ENCODE data around the gene TCHP. TPM values are rescaled to one million over a fixed set of nuclear protein-coding genes. Genes with fewer than 3 reads are reported as not detected.
A peak's percentile ranks its signal among the peaks of the same experiment; 100 is the strongest.

TCHP gene
- total and polyA plus RNA-seq, 12 donors = 8.3 to 21.1 (median 10.6) TPM

- Histone ChIP-seq H3K9me3 (replicated peaks in 1 of 3) (no peaks in the 10 kb centered on the region), H3K4me1 (replicated peaks in 1 of 2) (peaks cover 11 to 30% of the 10 kb centered on the region in 2 donors), H3K27me3 (no peaks in the 10 kb centered on the region), H3K36me3 (replicated peaks in 1 of 2) (no peaks in the 10 kb centered on the region), H3K4me3 (peak within 1 kb of the TSS in 3 of 4 donors; percentile 60 to 92 (median 83)), H3K27ac (peak within 1 kb of the TSS in 3 of 5 donors; percentile 63 to 89 (median 71))
- WGBS, 4 donors = 0 to 2% (median 1%) methylated on average over 10 to 91 of the region's 92 CpGs
- intact Hi-C loops (cut with DNase I) = loop anchor here in 1 of 2 donors (2.0 kb wide), 1 partner anchor 75 kb away; no protein-coding TSS in a partner anchor
- TF ChIP-seq, protein P1, sequence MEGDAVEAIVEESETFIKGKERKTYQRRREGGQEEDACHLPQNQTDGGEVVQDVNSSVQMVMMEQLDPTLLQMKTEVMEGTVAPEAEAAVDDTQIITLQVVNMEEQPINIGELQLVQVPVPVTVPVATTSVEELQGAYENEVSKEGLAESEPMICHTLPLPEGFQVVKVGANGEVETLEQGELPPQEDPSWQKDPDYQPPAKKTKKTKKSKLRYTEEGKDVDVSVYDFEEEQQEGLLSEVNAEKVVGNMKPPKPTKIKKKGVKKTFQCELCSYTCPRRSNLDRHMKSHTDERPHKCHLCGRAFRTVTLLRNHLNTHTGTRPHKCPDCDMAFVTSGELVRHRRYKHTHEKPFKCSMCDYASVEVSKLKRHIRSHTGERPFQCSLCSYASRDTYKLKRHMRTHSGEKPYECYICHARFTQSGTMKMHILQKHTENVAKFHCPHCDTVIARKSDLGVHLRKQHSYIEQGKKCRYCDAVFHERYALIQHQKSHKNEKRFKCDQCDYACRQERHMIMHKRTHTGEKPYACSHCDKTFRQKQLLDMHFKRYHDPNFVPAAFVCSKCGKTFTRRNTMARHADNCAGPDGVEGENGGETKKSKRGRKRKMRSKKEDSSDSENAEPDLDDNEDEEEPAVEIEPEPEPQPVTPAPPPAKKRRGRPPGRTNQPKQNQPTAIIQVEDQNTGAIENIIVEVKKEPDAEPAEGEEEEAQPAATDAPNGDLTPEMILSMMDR (IDR thresholded peaks at IDR 0.05) = peak in 3 of 6 experiments; percentile 62 to 98 (median 94)
- TF ChIP-seq POLR2A (IDR thresholded peaks at IDR 0.05) = peak; percentile 56 to 61
- peak; percentile 73 to 88 (median 82) for DNase-seq
These were observed 19.8 kb upstream of the TCHP start, which contains the start of gene GLTP for GRCh38 chr12:109880043-109880931. GLTP (minus strand) TSS chr12:109880541; CDS start chr12:109880374, 167 bp downstream.

- Histone ChIP-seq H3K9me3 (replicated peaks in 1 of 3) (no peaks in the 10 kb centered on the region), H3K27me3 (no peaks in the 10 kb centered on the region), H3K36me3 (replicated peaks in 1 of 2) (no peaks in the 10 kb centered on the region), H3K4me1 (replicated peaks in 1 of 2) (peaks cover 11 to 24% of the 10 kb centered on the region in 2 donors), H3K4me3 (peak overlapping the region in 1 of 4 donors; percentile 92), H3K27ac (no peak overlapping the region)
- no peak for DNase-seq
- 8 to 11% (median 11%) methylated on average over 9 of the region's 9 CpGs for WGBS, 4 donors
- TF ChIP-seq, protein P1 (IDR thresholded peaks at IDR 0.05) = no peak
- no peak for TF ChIP-seq POLR2A (IDR thresholded peaks at IDR 0.05)
- intact Hi-C loops (cut with DNase I) = loop anchor here in 1 of 2 donors (2.0 kb wide), 1 partner anchor 76 kb away; no protein-coding TSS in a partner anchor
These were observed 19.1 kb upstream of the TCHP start for GRCh38 chr12:109880938-109881337.

DNA sequence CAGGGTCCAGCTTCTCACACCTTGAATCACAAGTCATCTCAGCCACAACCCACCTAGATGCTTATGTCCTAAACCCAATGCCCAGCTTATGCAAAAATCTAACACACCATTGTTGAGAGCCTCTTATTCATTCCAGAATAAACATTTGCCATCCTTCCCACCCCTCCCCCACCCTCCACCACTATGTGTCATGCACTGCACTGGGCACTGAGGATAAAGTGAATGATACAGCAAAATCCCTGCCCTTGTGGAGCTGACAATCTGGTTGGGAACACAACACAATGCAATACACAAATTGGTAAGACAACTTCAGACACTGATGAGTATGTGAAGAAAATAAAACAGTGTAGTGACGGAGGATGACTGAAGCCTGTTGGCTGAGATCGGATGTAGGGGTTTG is 18.3 kb upstream of the TCHP start:
- intact Hi-C loops (cut with DNase I) = loop anchor here in 1 of 2 donors (2.0 kb wide), 1 partner anchor 77 kb away; no protein-coding TSS in a partner anchor
- H3K27ac ChIP-seq = no peak overlapping the region

DNA sequence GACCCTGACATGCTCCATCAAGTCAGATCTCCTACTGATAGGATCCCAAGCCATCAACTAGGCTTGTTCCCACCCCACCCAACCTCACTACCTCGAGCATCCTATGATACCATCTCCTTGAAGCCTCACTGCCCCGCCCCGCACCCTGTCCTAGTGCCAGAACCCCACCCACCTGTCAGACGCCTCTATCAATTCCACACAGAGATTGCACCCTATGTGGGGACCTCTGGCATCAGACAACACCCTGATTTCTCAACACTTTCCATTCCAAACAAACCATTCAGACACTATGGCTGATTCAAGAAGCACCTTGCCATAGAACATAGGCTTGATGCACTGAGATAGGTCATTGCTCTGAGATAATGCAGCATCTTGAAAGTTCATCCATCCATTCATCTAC is 16.6 kb upstream of the TCHP start:
- intact Hi-C loops (cut with DNase I) = no loop called here
- no peak for DNase-seq
- TF ChIP-seq, protein P1 (IDR thresholded peaks at IDR 0.05) = no peak
- TF ChIP-seq POLR2A (IDR thresholded peaks at IDR 0.05) = no peak

More for the DNA sequence above, 18.3 kb upstream of the TCHP start:
- no peak for TF ChIP-seq POLR2A (IDR thresholded peaks at IDR 0.05)
- TF ChIP-seq, protein P1 (IDR thresholded peaks at IDR 0.05) = no peak
- H3K27me3 ChIP-seq = no peaks in the 10 kb centered on the region
- DNase-seq = no peak
- H3K4me1 ChIP-seq (replicated peaks in 1 of 2) = peaks cover 11 to 22% of the 10 kb centered on the region in 2 donors
- no peaks in the 10 kb centered on the region for H3K36me3 ChIP-seq (replicated peaks in 1 of 2)
- H3K9me3 ChIP-seq (replicated peaks in 1 of 3) = no peaks in the 10 kb centered on the region
- H3K4me3 ChIP-seq = no peak overlapping the region
- WGBS, 4 donors = 71 to 90% (median 85%) methylated on average over 2 of the region's 2 CpGs

More for the DNA sequence above, 16.6 kb upstream of the TCHP start:
- 54 to 73% (median 69%) methylated on average over 4 of the region's 4 CpGs for WGBS, 4 donors
- Histone ChIP-seq H3K9me3 (replicated peaks in 1 of 3) (no peaks in the 10 kb centered on the region), H3K36me3 (replicated peaks in 1 of 2) (no peaks in the 10 kb centered on the region), H3K4me1 (replicated peaks in 1 of 2) (peaks cover 11 to 16% of the 10 kb centered on the region in 2 donors), H3K27ac (no peak overlapping the region), H3K27me3 (no peaks in the 10 kb centered on the region), H3K4me3 (no peak overlapping the region)
